Measurements from ENCODE around the gene ADD2. TPM values are rescaled to one million over a fixed set of nuclear protein-coding genes. Genes with fewer than 3 reads are reported as not detected.

The ADD2 gene
- total RNA-seq, 1 donor from 2014 or later, result 1.1 TPM

GRCh38 chr2:70633508-70633907 lies 134.5 kb downstream of the ADD2 start:
- H3K4me3 Mint-ChIP-seq (ENCODE audit: low read depth), result no peak overlapping the region
- H3K27ac Mint-ChIP-seq, result no peak overlapping the region
- no peaks in the 10 kb centered on the region for H3K27me3 Mint-ChIP-seq
- peaks cover 14% of the 10 kb centered on the region for H3K9me3 Mint-ChIP-seq (ENCODE audit: low read depth)
- DNase-seq (ENCODE audit: low spot score, unreplicated experiment), result no peak
- no peak for TF ChIP-seq CTCF (IDR thresholded peaks at IDR 0.05; ENCODE audit: unreplicated experiment)
- H3K36me3 Mint-ChIP-seq (ENCODE audit: insufficient read depth), result no peaks in the 10 kb centered on the region
- H3K4me1 Mint-ChIP-seq (ENCODE audit: low read depth), result peaks cover 5% of the 10 kb centered on the region

DNA sequence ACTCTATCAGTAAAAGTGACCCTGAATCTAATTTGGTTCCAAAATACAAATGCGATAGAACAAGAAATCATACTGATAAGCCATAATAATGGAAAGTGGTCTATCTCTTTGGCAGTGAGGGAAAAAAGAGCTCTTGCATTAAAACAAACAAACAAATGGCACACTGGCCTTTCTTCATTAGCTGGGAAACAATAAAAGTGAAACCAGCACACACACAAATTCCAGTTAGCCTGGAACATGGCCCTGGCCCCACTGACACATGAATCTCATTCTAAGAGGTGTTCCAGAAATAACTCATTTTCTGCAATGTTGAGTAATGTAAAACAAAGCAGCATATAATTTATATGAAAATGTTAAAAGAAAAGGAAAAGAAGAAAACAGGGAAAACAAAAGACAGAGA lies 135.0 kb downstream of the ADD2 start:
- H3K4me3 Mint-ChIP-seq (ENCODE audit: low read depth), result no peak overlapping the region
- H3K36me3 Mint-ChIP-seq (ENCODE audit: insufficient read depth), result no peaks in the 10 kb centered on the region
- H3K9me3 Mint-ChIP-seq (ENCODE audit: low read depth), result peaks cover 14% of the 10 kb centered on the region
- H3K27me3 Mint-ChIP-seq, result no peaks in the 10 kb centered on the region
- TF ChIP-seq CTCF (IDR thresholded peaks at IDR 0.05; ENCODE audit: unreplicated experiment), result no peak
- no peak for DNase-seq (ENCODE audit: low spot score, unreplicated experiment)
- H3K27ac Mint-ChIP-seq, result no peak overlapping the region
- peaks cover 5% of the 10 kb centered on the region for H3K4me1 Mint-ChIP-seq (ENCODE audit: low read depth)

- Mint-ChIP-seq H3K27me3 (no peaks in the 10 kb centered on the region), H3K27ac (no peak overlapping the region), H3K4me3 (ENCODE audit: low read depth) (no peak overlapping the region), H3K4me1 (ENCODE audit: low read depth) (peaks cover 5% of the 10 kb centered on the region), H3K36me3 (ENCODE audit: insufficient read depth) (no peaks in the 10 kb centered on the region), H3K9me3 (ENCODE audit: low read depth) (peaks cover 14% of the 10 kb centered on the region)
- TF ChIP-seq CTCF (IDR thresholded peaks at IDR 0.05; ENCODE audit: unreplicated experiment), result no peak
- DNase-seq (ENCODE audit: low spot score, unreplicated experiment), result no peak
Measured at GRCh38 chr2:70632388-70632787, 135.6 kb downstream of the ADD2 start.

DNA sequence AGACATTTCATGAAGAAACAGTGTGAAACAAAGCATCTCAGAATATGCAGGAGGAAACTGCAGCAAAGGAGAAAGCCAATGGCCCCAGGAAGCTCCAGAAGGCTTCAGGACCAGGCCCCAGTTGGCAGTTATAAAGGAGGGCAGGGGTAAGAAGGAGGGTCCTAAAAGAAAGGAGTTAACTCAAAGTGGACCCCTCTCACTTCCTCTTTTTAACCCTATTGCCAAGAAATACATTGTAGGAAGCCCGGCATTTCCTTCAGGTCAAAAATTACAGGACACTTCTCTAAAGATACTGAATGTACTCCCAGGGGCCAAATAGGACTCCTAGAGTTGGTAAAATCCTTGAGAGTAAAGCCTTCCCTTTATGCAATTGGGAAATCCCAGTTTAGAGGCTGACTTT lies 137.2 kb downstream of the ADD2 start:
- no peaks in the 10 kb centered on the region for H3K36me3 Mint-ChIP-seq (ENCODE audit: insufficient read depth)
- no peak overlapping the region for H3K4me3 Mint-ChIP-seq (ENCODE audit: low read depth)
- peaks cover 13% of the 10 kb centered on the region for H3K27me3 Mint-ChIP-seq
- peaks cover 9% of the 10 kb centered on the region for H3K9me3 Mint-ChIP-seq (ENCODE audit: low read depth)
- H3K4me1 Mint-ChIP-seq (ENCODE audit: low read depth), result peaks cover 16% of the 10 kb centered on the region
- DNase-seq (ENCODE audit: low spot score, unreplicated experiment), result no peak
- no peak for TF ChIP-seq CTCF (IDR thresholded peaks at IDR 0.05; ENCODE audit: unreplicated experiment)
- no peak overlapping the region for H3K27ac Mint-ChIP-seq

DNA sequence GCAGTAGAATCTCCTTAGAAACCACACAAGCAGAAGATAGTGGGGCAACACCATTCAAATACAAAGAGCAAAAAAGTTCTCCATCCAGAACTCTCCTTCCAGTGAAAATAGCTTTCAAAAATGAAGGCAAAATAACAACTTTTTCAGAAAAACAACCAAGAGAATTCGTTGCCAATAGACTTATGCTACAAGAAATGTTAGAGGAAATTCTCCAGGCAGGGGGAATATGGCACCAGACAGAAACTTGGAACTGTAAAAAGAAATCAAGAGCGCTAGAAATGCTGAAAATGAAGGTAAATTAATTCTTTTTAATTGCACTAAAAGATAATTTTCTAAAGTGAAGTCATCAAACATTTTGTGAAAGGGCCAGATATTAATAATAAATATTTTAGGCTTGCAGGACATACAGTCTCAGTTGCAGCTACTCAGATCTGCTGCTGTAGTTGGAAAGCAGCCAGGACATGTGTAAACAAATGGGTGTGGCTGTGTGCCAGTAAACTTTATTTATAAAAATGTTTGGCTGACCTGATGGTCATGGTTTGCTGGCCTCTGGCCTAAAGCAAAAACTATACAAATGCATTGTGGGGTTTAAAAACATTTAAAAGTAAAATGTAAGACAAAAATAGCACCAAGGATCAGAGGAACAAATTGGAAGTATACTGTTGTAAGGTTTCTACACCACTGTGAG lies 140.6 kb downstream of the ADD2 start:
- H3K27ac Mint-ChIP-seq, result no peak overlapping the region
- peaks cover 16% of the 10 kb centered on the region for H3K4me1 Mint-ChIP-seq (ENCODE audit: low read depth)
- TF ChIP-seq CTCF (IDR thresholded peaks at IDR 0.05; ENCODE audit: unreplicated experiment), result no peak
- H3K27me3 Mint-ChIP-seq, result peaks cover 13% of the 10 kb centered on the region
- DNase-seq (ENCODE audit: low spot score, unreplicated experiment), result no peak
- H3K4me3 Mint-ChIP-seq (ENCODE audit: low read depth), result no peak overlapping the region
- no peaks in the 10 kb centered on the region for H3K9me3 Mint-ChIP-seq (ENCODE audit: low read depth)
- H3K36me3 Mint-ChIP-seq (ENCODE audit: insufficient read depth), result no peaks in the 10 kb centered on the region
